Neural cell (in vitro differentiated cells): Measurements from ENCODE around the gene COQ2.
"Not testable (repeated sequence)": the region's sequence is repeated elsewhere in the genome, so short reads cannot be mapped to it uniquely, and the experiment has no call there.

ENCODE experiments used
- EZH2 ChIP-seq: fragments of 200-600, 300-800 bp; shearing (Covaris generic), sonication (generic); IDR thresholded peaks from 2 replicates; pipeline ENCODE4 v1.6.1; 2014; ENCODE audit warnings: antibody characterized with exemption, low read length, borderline replicate concordance, mild to moderate bottlenecking; ENCODE audit not compliant: insufficient read depth, poor library complexity, severe bottlenecking
- POLR2AphosphoS5 ChIP-seq: IDR thresholded peaks from 2 replicates; pipeline ENCODE4 v1.6.1; 2012
- SMC3 ChIP-seq: fragments of 450-650 bp; conservative IDR thresholded peaks from 2 replicates; pipeline ENCODE4 v1.6.1; 2014; ENCODE audit warnings: antibody characterized with exemption, mild to moderate bottlenecking, moderate library complexity; ENCODE audit not compliant: poor library complexity
- TAF1 ChIP-seq: IDR thresholded peaks from 2 replicates; pipeline ENCODE4 v1.6.1; 2012; ENCODE audit warnings: low read depth
- TF ChIP-seq, protein P1 (sequence below): fragments of 450-650 bp; IDR thresholded peaks from 2 replicates; pipeline ENCODE4 v1.5.1; 2014; ENCODE audit warnings: antibody characterized with exemption, mild to moderate bottlenecking, moderate library complexity; ENCODE audit not compliant: poor library complexity, severe bottlenecking
- TF ChIP-seq, protein P2 (sequence below): IDR thresholded peaks from 2 replicates; pipeline ENCODE4 v1.6.1; 2012; ENCODE audit warnings: borderline replicate concordance

DNA sequence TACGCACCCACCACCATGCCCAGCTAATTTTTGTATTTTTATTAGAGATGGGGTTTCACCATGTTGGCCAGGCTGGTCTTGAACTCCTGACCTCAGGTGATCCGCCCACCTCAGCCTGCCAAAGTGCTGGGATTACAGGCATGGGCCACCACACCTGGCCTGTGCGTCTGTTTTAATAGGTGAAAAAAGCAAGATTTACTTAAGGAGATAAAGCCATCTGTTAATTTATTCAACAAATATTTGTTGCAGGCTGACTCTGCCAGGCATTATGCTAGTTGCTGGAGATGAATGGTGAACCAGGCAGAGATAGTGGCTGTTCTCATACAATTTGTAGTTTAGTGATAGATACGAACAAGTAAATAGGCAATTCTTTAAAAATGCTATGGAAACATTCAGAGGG lies 40.7 kb upstream of the COQ2 start:
- TF ChIP-seq, protein P1, sequence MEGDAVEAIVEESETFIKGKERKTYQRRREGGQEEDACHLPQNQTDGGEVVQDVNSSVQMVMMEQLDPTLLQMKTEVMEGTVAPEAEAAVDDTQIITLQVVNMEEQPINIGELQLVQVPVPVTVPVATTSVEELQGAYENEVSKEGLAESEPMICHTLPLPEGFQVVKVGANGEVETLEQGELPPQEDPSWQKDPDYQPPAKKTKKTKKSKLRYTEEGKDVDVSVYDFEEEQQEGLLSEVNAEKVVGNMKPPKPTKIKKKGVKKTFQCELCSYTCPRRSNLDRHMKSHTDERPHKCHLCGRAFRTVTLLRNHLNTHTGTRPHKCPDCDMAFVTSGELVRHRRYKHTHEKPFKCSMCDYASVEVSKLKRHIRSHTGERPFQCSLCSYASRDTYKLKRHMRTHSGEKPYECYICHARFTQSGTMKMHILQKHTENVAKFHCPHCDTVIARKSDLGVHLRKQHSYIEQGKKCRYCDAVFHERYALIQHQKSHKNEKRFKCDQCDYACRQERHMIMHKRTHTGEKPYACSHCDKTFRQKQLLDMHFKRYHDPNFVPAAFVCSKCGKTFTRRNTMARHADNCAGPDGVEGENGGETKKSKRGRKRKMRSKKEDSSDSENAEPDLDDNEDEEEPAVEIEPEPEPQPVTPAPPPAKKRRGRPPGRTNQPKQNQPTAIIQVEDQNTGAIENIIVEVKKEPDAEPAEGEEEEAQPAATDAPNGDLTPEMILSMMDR = not testable (repeated sequence)
- not testable (repeated sequence) for TF ChIP-seq POLR2AphosphoS5, SMC3, TAF1, EZH2
- TF ChIP-seq, protein P2, sequence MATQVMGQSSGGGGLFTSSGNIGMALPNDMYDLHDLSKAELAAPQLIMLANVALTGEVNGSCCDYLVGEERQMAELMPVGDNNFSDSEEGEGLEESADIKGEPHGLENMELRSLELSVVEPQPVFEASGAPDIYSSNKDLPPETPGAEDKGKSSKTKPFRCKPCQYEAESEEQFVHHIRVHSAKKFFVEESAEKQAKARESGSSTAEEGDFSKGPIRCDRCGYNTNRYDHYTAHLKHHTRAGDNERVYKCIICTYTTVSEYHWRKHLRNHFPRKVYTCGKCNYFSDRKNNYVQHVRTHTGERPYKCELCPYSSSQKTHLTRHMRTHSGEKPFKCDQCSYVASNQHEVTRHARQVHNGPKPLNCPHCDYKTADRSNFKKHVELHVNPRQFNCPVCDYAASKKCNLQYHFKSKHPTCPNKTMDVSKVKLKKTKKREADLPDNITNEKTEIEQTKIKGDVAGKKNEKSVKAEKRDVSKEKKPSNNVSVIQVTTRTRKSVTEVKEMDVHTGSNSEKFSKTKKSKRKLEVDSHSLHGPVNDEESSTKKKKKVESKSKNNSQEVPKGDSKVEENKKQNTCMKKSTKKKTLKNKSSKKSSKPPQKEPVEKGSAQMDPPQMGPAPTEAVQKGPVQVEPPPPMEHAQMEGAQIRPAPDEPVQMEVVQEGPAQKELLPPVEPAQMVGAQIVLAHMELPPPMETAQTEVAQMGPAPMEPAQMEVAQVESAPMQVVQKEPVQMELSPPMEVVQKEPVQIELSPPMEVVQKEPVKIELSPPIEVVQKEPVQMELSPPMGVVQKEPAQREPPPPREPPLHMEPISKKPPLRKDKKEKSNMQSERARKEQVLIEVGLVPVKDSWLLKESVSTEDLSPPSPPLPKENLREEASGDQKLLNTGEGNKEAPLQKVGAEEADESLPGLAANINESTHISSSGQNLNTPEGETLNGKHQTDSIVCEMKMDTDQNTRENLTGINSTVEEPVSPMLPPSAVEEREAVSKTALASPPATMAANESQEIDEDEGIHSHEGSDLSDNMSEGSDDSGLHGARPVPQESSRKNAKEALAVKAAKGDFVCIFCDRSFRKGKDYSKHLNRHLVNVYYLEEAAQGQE = not testable (repeated sequence)
